Activated gamma-delta T cell treated with Interleukin-2 at 50 U/mL for 16 hours (primary cell): ENCODE data around the gene TWNK.
A peak's percentile ranks its signal among the peaks of the same experiment; 100 is the strongest.

ENCODE experiments used
- DNase-seq: peaks from one replicate; pipeline ENCODE4 v3.0.0-alpha.2; 2020

The TWNK gene

GRCh38 chr10:100986952-100987684 is at the start of gene TWNK, which contains the start of gene MRPL43:
Gene TWNK (plus strand): TSS chr10:100987543. CDS start chr10:100988211, 668 bp downstream.
Gene MRPL43 (minus strand): TSS chr10:100987497. CDS start chr10:100987443, 54 bp downstream.
- peak; percentile 83 for DNase-seq

- DNase-seq: no peak
Observed at GRCh38 chr10:100939763-100940344, 47.5 kb upstream of the TWNK start.

GRCh38 chr10:100942229-100942628 is 45.1 kb upstream of the TWNK start:
- DNase-seq: no peak

DNA sequence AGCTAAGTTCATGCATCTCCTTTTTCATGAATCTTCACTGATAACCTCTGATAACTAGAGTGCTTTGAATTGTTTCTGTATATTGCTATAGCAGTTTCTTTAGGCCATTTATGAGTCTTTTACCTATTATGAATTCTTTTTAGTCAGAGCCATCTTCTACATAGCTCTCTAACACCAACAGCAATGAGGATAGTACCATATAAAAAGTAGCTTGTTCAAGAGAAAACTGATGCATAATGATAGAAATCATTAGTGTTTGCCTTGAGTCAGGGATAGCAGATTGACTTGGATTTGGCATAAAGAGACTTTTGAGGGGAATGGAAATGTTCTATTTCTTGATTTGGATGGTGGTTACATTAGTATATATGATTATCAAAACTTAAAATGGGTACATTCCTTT is 43.8 kb upstream of the TWNK start:
- DNase-seq: no peak

DNA sequence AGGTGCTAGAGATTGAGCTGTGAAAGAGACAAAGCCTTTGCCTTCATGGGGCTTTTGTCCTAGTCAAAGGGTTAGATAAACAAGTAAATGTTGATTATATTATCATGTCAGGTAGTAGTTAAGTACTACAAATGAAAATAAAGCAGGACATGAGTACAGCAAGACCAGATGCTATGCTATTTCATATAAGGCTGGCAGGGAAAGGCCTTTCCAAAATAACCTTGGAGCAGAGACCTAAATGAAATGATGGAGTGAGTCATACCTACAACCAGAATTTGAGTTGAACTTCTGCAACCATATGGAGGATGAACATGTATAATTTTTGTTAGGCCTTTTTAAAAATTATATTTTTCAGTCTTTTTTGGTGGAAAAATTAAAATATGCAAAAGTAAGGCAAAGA is 41.6 kb upstream of the TWNK start:
- no peak for DNase-seq

DNA sequence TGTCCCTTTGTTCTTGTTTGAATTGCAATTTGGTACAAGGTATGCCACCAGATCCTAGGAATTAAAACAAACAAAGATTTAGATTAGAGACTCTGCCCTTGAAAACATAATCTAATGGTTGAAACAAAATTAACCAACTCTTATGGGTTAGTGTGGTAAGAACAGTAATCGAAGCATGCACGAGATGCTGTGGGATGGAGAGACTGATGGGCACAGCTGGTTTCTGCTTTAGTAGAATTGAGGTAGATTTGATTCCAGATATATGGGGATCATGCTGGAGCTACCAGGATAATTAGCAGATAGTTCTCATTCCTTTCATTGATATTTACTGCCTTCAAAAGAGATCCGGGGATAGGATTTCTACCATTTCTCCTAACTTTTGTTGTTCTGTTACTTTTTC is 38.4 kb upstream of the TWNK start:
- DNase-seq: no peak

GRCh38 chr10:100960251-100960650 is 27.1 kb upstream of the TWNK start:
- DNase-seq: no peak

GRCh38 chr10:100962351-100963080 is 24.8 kb upstream of the TWNK start:
- DNase-seq: no peak

- DNase-seq: no peak
Observed at GRCh38 chr10:100963826-100964225, 23.5 kb upstream of the TWNK start.

- DNase-seq: no peak
Observed at GRCh38 chr10:100965820-100966219, 21.5 kb upstream of the TWNK start.

GRCh38 chr10:100966887-100967286 is 20.5 kb upstream of the TWNK start:
- no peak for DNase-seq

- no peak for DNase-seq
Observed at GRCh38 chr10:100967332-100967731, 20.0 kb upstream of the TWNK start.

GRCh38 chr10:100968062-100968736 is 19.1 kb upstream of the TWNK start:
- no peak for DNase-seq

- DNase-seq: no peak
Observed at GRCh38 chr10:100968863-100969186, 18.5 kb upstream of the TWNK start.

- DNase-seq: peak; percentile 54
Observed at GRCh38 chr10:100969187-100970075, 17.9 kb upstream of the TWNK start, which contains the start of gene SEMA4G. Gene SEMA4G (plus strand): TSS chr10:100969504. CDS start chr10:100972913, 3,409 bp downstream.

DNA sequence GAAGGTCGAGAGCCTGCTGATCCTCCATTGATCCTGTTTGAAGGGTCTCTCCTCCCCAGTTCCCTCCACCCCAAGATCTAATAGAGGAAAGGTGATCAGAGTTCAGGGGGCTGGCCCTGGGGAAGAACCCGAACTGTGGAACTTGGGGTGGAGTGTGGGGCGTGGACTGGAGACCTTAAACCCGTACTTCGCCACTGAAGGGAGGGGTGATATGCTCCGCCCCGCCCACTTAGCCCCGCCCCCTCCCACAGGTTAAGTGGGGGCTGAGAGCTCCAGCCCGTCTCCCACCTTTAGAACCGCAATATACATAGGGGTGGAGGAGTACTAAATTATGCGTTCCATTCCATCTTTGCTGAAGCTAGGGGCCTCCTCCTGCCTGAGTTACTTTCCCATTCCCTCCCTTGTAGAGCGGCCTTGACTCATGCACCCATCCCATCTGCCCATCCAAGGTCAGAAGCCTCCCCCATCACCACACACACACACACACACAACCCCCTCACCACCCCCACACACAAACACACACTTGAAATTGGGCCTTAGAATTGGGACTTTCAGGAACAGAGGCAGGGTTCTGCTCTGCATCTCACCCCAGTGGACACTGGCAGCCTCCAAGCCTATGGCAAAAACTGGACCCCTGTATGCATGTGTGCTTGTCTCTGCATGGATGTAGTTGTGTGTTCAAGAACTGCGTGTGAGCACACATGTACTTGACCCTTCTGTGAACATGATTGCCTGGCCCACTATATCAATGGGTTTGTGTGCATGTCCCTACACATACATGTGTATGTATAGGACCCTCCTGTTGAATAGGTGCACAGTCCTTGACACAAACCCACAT is 17.0 kb upstream of the TWNK start:
- peak; percentile 27 for DNase-seq

GRCh38 chr10:100970914-100971811 is 16.2 kb upstream of the TWNK start:
- no peak for DNase-seq

- no peak for DNase-seq
Observed at GRCh38 chr10:100972115-100972903, 15.0 kb upstream of the TWNK start.

GRCh38 chr10:100972904-100973535 is 14.3 kb upstream of the TWNK start:
- no peak for DNase-seq
